Esophagus muscularis mucosa (tissue), 4 donors: ENCODE measurements around the gene PRKCQ. TPM values are rescaled to one million over a fixed set of nuclear protein-coding genes. Genes with fewer than 3 reads are reported as not detected.

Experiments used
- DNase-seq: peaks from one replicate; pipeline ENCODE4 v3.0.0-alpha.2; 2017; ENCODE audit errors: extremely low spot score
- H3K27ac ChIP-seq, 4 donors: fragments of 200-600 bp; sonication (generic); replicated peaks in 1 of 4; 1 replicate in 3 of 4; 2 replicates in 1 of 4; pipeline ENCODE4 v1.5.1; 2016 to 2019; ENCODE audit warnings: mild to moderate bottlenecking in 1 of 4
- H3K27me3 ChIP-seq, 4 donors: fragments of 200-600 bp; sonication (generic); one replicate each; pipeline versions ENCODE4 v1.5.1 to v1.6.0; 2016 to 2019
- H3K36me3 ChIP-seq, 4 donors: fragments of 200-600 bp; sonication (generic); one replicate each; pipeline ENCODE4 v1.5.1; 2016 to 2019
- H3K4me1 ChIP-seq, 4 donors: fragments of 200-600 bp; sonication (generic); one replicate each; pipeline ENCODE4 v1.5.1; 2016 to 2019
- H3K4me3 ChIP-seq, 4 donors: fragments of 200-600 bp; sonication (generic); 1 replicate in 2 of 4; 2 replicates in 2 of 4; pipeline ENCODE4 v1.5.1; 2016 to 2019; ENCODE audit warnings: mild to moderate bottlenecking in 4 of 4, moderate library complexity in 1 of 4
- H3K9me3 ChIP-seq, 4 donors: fragments of 200-600 bp; sonication (generic); 1 replicate in 3 of 4; 2 replicates in 1 of 4; pipeline ENCODE4 v1.5.1; 2016 to 2019
- EP300 ChIP-seq: sonication (generic); formaldehyde crosslinking; IDR thresholded peaks from one replicate; pipeline ENCODE4 v1.6.1; 2017; ENCODE audit warnings: antibody characterized with exemption
- POLR2A ChIP-seq: fragments of 450-650 bp; IDR thresholded peaks from one replicate; pipeline ENCODE4 v1.6.1; 2017; ENCODE audit warnings: antibody characterized with exemption, moderate library complexity, mild to moderate bottlenecking, low read depth
- POLR2AphosphoS5 ChIP-seq, 2 donors: sonication (generic); formaldehyde crosslinking; IDR thresholded peaks; one replicate each; pipeline ENCODE4 v1.6.1; 2017; ENCODE audit warnings: antibody characterized with exemption in 2 of 2
- WGBS: methylation state at CpG from one replicate; pipeline ENCODE4 v1.1.5; 2018; 5-methylcytosine and 5-hydroxymethylcytosine counted together
- intact Hi-C: fragments of 100-400 bp; cut with DNase I; formaldehyde crosslinking; loops from one replicate; pipeline ENCODE4 v1.15.1; 2023
- total RNA-seq, 4 donors: library from RNA; depleted of rRNA; stranded (reverse); fragments of >200 nt; gene quantifications; one replicate each; pipeline versions ENCODE4 v1.1.0 to v1.2.1, GENCODE V29; 2016
- TF ChIP-seq, protein P1 (sequence below), 3 experiments: fragments of 200-600 bp in 2 of 3; fragments of 450-650 bp in 1 of 3; sonication (generic) in 2 of 3; IDR thresholded peaks; one replicate each; pipeline ENCODE4 v1.5.1; 2017 to 2019; ENCODE audit warnings: antibody characterized with exemption in 3 of 3, mild to moderate bottlenecking in 2 of 3, moderate library complexity in 1 of 3

The PRKCQ gene
- total RNA-seq, 4 donors from 2014 or later: 4.6 to 9.4 (median 6.8) TPM

DNA sequence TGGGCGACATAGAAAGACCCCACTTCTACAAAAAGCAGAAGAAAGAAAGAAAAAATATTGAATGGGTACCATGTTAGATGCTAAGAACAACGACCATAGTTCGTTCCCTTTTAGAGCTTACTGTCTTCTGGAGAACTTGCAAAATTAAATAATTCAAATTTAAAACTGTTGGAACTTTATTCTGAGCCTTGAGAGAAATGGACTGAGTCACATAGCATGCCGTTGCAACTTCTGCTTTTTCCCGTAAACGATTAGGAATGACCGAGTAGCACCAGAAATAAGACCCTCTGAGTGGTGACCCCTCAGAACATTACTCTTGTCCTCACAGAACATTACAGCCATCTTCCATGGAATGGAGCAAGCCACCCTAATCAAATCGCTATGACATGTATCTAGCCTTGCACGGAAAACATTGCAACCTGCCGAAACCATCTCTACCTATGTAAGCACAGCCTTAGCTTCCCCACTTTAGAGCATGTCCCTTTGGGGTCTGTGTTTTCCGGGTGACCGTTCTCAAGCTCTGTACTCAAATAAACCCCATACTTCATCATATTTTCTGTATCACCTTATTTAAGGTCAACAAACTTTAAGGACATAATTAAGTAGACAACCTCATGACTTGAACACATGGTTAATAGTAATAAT, 179.1 kb downstream of the PRKCQ start:
- H3K27me3 ChIP-seq: no peaks in the 10 kb centered on the region
- DNase-seq: no peak
- TF ChIP-seq EP300 (no peak), POLR2AphosphoS5 (IDR thresholded peaks at IDR 0.05) (no peak), POLR2A (no peak)
- TF ChIP-seq, protein P1, sequence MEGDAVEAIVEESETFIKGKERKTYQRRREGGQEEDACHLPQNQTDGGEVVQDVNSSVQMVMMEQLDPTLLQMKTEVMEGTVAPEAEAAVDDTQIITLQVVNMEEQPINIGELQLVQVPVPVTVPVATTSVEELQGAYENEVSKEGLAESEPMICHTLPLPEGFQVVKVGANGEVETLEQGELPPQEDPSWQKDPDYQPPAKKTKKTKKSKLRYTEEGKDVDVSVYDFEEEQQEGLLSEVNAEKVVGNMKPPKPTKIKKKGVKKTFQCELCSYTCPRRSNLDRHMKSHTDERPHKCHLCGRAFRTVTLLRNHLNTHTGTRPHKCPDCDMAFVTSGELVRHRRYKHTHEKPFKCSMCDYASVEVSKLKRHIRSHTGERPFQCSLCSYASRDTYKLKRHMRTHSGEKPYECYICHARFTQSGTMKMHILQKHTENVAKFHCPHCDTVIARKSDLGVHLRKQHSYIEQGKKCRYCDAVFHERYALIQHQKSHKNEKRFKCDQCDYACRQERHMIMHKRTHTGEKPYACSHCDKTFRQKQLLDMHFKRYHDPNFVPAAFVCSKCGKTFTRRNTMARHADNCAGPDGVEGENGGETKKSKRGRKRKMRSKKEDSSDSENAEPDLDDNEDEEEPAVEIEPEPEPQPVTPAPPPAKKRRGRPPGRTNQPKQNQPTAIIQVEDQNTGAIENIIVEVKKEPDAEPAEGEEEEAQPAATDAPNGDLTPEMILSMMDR (IDR thresholded peaks at IDR 0.05): no peak
- no peaks in the 10 kb centered on the region for H3K9me3 ChIP-seq
- 85% methylated on average over 12 of the region's 12 CpGs for WGBS
- H3K36me3 ChIP-seq: no peaks in the 10 kb centered on the region
- intact Hi-C loops: loop anchor here (2.0 to 5.0 kb wide), 4 partner anchors 198 to 389 kb away; partner anchors contain the start of genes PFKFB3 and RBM17
- no peak overlapping the region for H3K4me3 ChIP-seq
- H3K27ac ChIP-seq: peak overlapping the region in 2 of 4 donors; percentile 45 to 72
- H3K4me1 ChIP-seq: peaks cover 2 to 25% (median 22%) of the 10 kb centered on the region in 4 donors

DNA sequence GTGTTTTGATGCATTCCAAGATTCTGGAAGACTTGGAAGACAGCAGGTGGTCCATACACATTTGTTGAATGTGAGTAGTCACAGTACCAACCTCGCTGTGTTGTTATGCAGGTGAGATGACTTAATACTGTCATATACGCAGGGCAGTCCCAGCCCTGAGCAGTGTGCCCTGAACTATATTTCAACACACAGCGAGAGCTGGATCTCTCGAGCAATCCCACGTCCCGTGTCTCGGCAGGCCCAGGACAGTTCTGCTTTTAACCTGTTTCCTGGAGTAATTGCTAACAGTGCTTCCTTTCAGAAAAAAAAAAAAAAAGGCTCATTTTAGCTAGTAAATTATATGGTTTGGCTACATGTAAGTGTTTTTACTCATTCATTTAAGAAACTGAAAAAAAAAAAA, 179.7 kb downstream of the PRKCQ start:
- intact Hi-C loops: loop anchor here (2.0 to 5.0 kb wide), 4 partner anchors 198 to 388 kb away; partner anchors contain the start of genes PFKFB3 and RBM17
- TF ChIP-seq EP300: no peak
- no peak for TF ChIP-seq POLR2A
- TF ChIP-seq POLR2AphosphoS5 (IDR thresholded peaks at IDR 0.05): no peak
- TF ChIP-seq, protein P1 (IDR thresholded peaks at IDR 0.05): no peak
- H3K4me1 ChIP-seq: peaks cover 2 to 25% (median 22%) of the 10 kb centered on the region in 4 donors
- H3K27me3 ChIP-seq: no peaks in the 10 kb centered on the region
- WGBS: 76% methylated on average over 7 of the region's 7 CpGs
- H3K4me3 ChIP-seq: no peak overlapping the region
- DNase-seq: no peak
- no peak overlapping the region for H3K27ac ChIP-seq
- no peaks in the 10 kb centered on the region for H3K36me3 ChIP-seq
- H3K9me3 ChIP-seq: no peaks in the 10 kb centered on the region

DNA sequence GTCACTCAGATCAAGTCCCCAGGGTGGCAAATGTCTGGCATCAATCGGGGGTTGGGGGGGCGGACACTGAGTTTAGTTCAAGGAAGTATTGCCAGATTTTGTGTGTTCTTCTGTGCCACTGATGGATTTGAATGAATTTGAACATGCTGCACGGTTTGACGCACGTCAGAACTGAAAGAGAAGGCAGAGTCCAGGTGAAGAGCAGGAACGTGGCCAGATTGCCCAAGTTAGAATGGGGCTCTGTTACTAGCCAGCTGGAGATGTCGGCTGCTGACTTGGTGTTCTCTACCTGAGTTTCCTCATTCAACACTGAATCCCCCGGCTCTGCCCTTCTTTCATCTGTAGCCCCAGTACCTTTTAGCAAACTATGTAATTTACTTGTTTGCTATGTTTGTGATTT, 180.2 kb downstream of the PRKCQ start:
- Histone ChIP-seq H3K4me3 (no peak overlapping the region), H3K4me1 (peaks cover 2 to 25% (median 22%) of the 10 kb centered on the region in 4 donors), H3K27ac (peak overlapping the region in 1 of 4 donors; percentile 8), H3K36me3 (no peaks in the 10 kb centered on the region), H3K27me3 (no peaks in the 10 kb centered on the region), H3K9me3 (no peaks in the 10 kb centered on the region)
- TF ChIP-seq EP300: no peak
- TF ChIP-seq, protein P1 (IDR thresholded peaks at IDR 0.05): no peak
- TF ChIP-seq POLR2A: no peak
- TF ChIP-seq POLR2AphosphoS5 (IDR thresholded peaks at IDR 0.05): no peak
- 75% methylated on average over 8 of the region's 8 CpGs for WGBS
- DNase-seq: no peak
- intact Hi-C loops: loop anchor here (2.0 to 5.0 kb wide), 4 partner anchors 197 to 388 kb away; partner anchors contain the start of genes PFKFB3 and RBM17

DNA sequence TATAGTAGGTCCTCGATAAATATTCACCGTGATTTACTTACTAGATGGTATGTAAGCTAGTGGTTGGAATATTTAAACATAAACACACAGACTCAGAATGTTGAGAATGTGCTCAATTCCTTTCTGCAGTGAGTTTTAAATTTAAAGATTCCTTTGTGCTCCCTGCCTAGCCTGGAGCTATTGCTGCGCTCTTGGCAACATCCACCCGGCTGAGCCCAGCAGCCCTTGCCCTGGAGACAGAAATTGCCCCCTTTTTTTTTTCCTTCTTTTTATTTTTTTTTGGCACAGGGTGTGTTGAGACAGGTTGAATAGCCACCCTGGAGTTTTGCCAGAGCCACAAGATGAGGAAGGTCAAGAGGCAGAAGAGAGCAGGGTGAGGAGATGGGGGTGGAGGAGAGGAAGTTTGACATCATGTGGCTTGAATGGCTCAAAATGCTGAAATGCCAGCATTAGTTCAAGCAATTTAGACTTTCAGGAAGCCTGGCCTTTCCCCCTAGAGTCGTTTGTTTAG, 180.8 kb downstream of the PRKCQ start:
- peak overlapping the region in 1 of 4 donors; percentile 8 for H3K27ac ChIP-seq
- 38% methylated on average over 5 of the region's 5 CpGs for WGBS
- no peaks in the 10 kb centered on the region for H3K27me3 ChIP-seq
- H3K36me3 ChIP-seq: no peaks in the 10 kb centered on the region
- intact Hi-C loops: no loop called here
- no peak overlapping the region for H3K4me3 ChIP-seq
- DNase-seq: no peak
- H3K9me3 ChIP-seq: no peaks in the 10 kb centered on the region
- no peak for TF ChIP-seq POLR2A
- no peak for TF ChIP-seq POLR2AphosphoS5 (IDR thresholded peaks at IDR 0.05)
- TF ChIP-seq EP300: no peak
- TF ChIP-seq, protein P1 (IDR thresholded peaks at IDR 0.05): no peak
- peaks cover 2 to 25% (median 22%) of the 10 kb centered on the region in 4 donors for H3K4me1 ChIP-seq
